Measurements from ENCODE around the gene NPR2.
A peak's percentile ranks its signal among the peaks of the same experiment; 100 is the strongest.

Gene NPR2

GRCh38 chr9:35763803-35764202 lies 27.6 kb upstream of the NPR2 start:
- no peak for DNase-seq (ENCODE audit: low spot score)

- DNase-seq (ENCODE audit: low spot score) = no peak
These were observed 24.4 kb upstream of the NPR2 start for GRCh38 chr9:35766997-35767396.

DNA sequence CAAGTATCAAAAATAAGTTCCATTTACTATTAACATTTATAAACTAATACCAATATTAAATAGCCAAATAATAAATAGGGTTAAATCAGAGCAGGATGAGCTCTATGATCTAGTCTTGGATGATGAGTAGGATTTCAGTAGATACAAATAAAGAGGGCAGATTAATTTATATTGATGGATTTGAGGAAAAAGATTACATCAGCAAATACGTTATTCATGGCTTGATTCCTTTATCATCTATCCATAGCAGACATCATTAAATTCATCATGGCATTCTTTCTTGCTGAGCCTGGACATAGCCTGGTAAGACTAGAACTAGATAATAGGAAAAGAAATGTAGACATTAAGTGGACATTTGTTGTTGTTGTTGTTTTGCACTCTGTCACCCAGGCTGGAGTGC lies 23.9 kb upstream of the NPR2 start:
- no peak for DNase-seq (ENCODE audit: low spot score)

GRCh38 chr9:35769763-35770162 lies 21.6 kb upstream of the NPR2 start:
- no peak for DNase-seq (ENCODE audit: low spot score)

DNA sequence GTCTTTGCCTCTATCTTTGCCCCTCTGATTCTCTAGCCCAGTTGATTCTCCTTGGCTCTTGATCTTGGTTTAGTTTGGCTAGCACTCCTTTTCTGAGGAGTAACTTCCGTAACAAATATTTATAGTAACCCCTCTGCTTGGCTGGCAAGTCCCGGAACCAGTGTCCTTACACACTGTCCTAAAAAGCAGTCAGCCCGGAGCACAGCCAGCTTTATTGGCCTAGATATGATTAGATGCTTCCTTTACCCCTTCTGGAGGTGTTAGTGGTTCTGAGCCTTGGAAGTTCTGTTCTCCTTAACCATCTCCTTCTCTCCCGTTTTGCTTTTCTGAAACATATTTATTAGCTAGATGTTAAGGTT lies 20.3 kb upstream of the NPR2 start:
- DNase-seq (ENCODE audit: low spot score) = no peak

DNA sequence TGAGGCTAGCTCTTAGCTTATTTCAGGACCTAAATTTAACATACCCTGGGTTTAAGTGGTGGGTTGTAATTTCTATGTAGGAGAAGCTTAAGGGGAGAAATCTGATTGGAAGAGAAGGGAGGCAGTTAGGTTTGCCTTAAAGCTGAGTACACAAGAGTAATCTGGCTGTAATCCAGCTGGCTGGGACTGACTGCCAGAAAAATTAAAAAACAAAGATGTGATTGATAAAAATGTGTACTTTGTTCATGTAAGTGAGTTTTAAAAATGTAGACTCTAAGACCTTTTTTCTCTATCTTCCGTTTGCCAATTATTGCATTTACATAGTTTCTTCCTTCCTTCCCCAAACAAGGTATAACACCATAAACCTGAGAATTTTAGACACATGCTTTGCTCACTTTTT lies 19.9 kb upstream of the NPR2 start:
- DNase-seq (ENCODE audit: low spot score) = no peak

GRCh38 chr9:35771943-35772342 lies 19.4 kb upstream of the NPR2 start:
- DNase-seq (ENCODE audit: low spot score) = no peak

GRCh38 chr9:35774907-35775635 lies 16.3 kb upstream of the NPR2 start:
- no peak for DNase-seq (ENCODE audit: low spot score)

DNA sequence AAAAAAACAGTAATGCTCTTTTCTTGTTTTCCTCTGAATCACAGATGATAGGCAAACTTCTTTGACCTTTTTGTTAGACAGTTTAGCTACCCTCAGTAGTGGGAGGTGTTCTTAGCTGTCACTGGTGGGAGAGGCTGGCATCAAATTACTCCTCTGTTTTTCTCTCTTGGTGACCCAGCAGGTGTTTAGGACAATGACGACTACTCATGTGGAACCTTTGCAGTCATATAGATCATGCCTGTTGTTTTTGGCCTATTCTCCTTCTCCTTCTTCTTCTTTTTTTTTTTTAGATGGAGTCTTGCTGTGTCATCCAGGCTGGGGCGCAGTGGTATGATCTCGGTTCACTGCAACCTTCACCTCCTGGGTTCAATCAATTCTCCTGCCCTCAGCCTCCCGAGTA lies 15.4 kb upstream of the NPR2 start:
- DNase-seq (ENCODE audit: low spot score) = no peak

DNA sequence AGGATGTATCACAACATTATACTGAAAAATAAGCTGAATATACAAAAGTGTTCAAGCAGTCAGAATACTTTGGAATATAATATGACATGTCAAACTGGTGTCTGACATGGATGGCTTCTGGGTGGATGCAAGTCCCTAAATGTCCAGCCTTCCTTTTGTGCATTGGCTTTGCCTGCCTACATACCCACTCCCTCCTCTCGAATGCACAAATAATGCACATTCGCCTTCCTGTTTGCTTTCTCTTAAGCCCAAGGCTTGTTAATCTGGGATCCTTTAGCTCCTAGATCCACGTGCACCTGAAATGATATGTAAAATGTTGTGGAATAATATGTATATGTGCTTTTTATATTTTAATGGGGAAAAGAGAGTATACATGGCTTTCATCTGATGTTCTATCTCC lies 12.9 kb upstream of the NPR2 start:
- DNase-seq (ENCODE audit: low spot score) = no peak

- DNase-seq (ENCODE audit: low spot score) = no peak
These were observed 10.3 kb upstream of the NPR2 start for GRCh38 chr9:35781066-35781465.

DNA sequence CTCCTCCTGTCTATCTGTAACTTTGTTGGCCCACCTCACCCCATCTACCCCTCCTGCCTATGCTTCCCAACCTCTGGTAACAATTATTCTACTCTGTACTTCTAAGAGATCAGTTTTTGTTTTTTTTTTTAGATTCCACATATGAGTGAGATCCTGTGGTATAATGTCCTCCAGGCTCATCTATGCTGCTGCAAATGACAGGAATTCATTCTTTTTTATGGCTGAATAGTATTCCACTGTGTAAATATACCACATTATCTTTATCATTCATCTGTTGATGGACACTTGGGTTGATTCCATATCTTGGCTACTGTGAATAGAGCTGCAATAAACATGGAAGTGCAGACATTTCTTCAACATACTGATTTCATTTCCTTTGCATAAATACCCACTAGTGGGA lies 8.0 kb upstream of the NPR2 start:
- DNase-seq (ENCODE audit: low spot score) = no peak

GRCh38 chr9:35789541-35789940 lies 1.9 kb upstream of the NPR2 start:
- DNase-seq (ENCODE audit: low spot score) = no peak

DNA sequence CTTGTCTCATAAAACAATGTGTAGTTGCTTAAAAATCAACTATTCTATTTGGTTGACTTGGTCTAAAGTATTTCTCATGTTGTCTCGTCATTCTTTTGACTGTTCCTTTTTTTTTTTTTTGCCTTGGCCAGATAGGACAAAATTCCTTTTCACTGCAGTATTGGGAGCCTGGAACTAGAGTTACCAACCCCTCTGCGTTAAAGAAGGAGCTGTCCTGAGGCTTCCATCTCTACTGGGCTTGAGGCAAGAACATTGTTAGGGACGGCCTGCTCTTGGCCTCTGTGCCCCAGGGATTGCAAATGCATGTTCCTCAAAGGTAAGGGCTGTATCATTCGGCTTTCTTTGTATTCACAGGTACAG lies 1.4 kb upstream of the NPR2 start:
- no peak for DNase-seq (ENCODE audit: low spot score)

DNA sequence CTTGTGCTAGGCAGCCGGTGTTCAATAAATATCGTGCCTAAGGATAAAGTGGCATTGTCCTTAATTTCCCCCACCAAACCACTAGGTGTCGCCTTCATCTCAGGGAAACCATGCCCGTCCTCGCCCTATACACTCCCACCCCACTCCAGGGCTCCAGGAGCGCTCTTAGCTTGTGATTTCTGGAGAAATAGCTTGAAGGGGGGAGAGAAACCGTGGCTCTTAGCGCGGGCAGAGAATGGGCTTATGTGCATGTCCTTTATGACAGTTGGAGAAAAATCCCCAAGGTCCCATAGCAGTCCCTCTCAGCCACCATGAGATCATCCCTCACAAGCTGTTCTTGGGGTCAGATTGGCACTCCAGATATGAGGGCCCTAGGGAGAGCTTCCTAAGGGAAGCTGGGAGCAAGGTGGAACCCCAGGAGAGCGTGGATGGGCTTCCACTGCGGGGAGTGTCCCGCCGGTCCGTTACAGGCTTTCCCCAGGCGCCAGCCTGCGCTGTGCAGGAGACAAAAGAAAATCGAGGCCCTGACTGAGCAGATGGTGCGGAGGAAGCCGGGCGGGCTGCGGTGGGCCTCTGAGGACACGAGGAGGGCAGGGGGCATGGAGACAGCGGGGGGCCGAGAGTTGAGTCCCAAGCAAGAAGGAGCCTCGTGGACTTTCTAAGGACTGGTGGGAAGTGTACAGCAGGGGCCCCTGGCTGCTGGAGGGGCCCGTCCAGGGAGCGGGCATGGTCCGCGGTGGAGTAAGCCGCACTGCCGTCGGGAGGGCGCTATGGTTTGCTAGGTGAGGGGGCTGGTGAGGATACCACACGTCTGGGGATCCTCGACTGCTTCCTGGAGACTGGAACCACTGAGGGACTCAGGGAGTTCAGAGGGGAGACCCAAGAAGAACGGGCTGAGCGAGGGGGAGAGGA lies 750 bp upstream of the NPR2 start:
- peak; percentile 72 for DNase-seq (ENCODE audit: low spot score)

DNA sequence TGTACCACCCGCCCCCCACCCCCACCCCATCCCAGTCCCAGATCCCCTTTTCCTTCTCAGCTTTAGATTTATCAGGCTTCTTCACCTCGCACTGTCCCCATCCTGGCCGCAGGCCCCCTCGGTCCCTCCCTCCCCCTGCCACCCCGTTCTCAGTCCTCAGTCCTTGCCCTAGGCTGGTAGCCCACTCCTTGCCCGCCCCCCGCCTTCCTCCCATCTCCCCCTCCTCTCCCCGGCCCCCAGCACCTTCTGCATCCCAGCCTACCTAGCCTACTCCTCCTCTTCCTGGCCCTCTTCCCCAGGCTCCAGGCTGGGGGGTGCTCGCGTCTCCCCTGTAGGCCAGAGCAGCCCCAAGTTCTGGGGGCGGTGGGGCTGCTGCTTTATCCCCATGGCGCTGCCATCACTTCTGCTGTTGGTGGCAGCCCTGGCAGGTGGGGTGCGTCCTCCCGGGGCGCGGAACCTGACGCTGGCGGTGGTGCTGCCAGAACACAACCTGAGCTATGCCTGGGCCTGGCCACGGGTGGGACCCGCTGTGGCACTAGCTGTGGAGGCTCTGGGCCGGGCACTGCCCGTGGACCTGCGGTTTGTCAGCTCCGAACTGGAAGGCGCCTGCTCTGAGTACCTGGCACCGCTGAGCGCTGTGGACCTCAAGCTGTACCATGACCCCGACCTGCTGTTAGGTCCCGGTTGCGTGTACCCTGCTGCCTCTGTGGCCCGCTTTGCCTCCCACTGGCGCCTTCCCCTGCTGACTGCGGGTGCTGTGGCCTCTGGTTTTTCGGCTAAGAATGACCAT lies 828 bp downstream of the NPR2 start:
- no peak for DNase-seq (ENCODE audit: low spot score)

DNA sequence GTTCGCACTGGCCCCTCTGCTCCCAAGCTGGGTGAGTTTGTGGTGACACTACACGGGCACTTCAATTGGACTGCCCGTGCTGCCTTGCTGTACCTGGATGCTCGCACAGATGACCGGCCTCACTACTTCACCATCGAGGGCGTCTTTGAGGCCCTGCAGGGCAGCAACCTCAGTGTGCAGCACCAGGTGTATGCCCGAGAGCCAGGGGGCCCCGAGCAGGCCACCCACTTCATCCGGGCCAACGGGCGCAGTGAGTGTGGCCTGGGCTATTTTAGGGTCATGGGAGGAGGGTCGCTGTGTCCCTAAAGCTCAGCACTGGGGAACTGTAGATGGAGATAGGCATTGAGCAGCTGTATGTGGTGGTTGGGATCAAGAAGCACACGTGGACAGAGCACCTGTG lies 1.4 kb downstream of the NPR2 start:
- DNase-seq (ENCODE audit: low spot score) = no peak

DNA sequence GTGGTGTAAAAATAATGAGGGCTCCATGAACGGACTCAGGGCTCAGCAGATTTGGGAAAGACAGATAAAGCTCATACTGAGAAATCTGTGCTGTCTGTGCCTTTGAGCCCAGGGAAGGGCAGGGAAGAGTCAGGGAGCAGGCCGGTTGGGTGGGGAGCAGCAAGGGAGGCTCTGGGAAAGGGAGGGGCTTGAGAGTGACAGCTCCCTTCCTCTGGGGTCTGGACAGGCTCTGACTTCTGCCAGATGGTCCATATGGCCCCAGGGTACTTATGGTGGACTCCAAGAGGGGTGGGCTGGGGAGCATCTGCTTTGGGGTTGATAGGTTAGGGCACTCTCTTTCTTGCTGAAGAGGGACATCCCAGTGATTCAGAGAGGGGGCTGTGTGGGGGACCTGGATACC lies 2.1 kb downstream of the NPR2 start:
- DNase-seq (ENCODE audit: low spot score) = no peak

DNA sequence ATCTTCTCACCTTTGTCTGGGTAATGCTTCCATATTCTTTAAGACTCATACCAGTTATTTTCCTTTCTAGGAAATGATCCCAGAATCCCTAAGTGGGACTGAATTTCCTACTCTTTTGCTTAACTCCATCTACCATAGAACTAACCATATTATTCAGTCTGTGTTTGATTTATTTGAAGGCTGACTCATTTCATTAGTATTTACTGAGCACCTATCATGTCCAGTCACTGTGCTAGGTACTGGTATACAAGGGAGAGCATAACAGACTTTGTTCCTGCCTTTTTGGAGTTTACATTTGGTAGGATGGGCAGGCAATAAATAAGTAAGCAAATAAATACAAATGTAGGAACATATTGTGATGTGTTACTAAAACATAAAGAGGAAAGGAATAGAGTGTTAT lies 4.3 kb downstream of the NPR2 start:
- DNase-seq (ENCODE audit: low spot score) = no peak

- no peak for DNase-seq (ENCODE audit: low spot score)
These were observed 6.1 kb downstream of the NPR2 start for GRCh38 chr9:35797311-35798109.

DNA sequence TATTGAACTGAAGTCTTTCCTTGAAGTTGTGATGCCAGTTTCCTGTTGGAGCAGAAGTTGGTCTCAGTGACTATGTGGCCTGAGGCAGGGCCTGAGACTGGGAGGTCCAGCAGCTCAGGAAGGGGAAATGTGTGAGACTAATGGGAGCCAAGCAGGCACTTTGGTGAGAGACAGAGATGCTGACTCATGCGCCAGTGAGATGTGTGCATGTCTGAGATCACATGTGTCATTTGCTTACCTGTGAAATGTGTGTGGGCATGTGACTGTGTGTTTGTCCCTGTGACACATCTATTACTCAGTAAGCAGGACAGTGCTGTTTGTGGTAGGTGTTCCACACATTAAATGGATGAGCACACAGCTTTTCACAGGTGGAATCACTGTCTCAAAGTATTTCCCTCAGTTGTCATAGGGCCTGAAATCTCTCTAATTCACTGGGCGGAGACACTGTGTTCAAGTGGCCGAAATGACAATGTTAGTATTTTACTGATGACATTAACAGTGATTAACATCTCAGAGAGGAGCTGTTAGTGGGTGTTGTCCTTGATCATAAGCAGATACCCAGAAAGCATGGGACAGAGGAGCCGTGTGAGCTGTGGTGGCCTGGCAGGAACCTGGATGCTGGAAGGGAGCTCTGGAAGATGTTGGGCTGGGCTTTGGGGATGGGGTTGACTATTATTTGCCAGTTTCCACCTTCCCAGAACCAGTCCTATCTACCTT lies 7.4 kb downstream of the NPR2 start:
- DNase-seq (ENCODE audit: low spot score) = peak; percentile 23

All from CD4-positive, alpha-beta T cell treated with Interleukin-15 for 4 hours (primary cell).